Stimulated activated CD4-positive, alpha-beta T cell treated with anti-CD3 and anti-CD28 coated beads, Interleukin-15, amount 100 ng/mL, for 1 hour (primary cell): ENCODE measurements around the gene WFDC6.

ENCODE experiments used
- DNase-seq, 2 donors: peaks; one replicate each; pipeline ENCODE4 v3.0.0-alpha.2; 2020; ENCODE audit warnings: low read depth in 1 of 2, low spot score in 1 of 2

The WFDC6 gene

DNA sequence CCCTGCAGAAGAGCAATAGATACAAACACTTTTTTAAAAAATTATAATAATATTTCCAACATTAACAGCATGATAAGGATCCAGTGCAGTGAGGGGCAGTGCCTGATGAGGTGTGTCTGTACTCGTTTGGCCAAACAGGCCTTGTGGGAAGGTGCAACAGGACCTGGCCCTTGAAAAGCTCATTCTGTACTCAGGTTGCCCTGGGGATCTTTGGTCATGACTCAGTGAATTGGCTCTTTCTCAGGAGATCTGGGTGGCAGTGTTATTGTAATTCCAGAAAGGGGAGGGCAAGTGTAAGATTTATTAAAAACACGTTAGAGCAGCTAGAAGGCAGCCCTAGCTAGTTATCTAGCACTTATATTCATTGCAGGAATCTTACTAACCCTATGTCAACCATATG, 21.0 kb downstream of the WFDC6 start:
- no peak for DNase-seq

DNA sequence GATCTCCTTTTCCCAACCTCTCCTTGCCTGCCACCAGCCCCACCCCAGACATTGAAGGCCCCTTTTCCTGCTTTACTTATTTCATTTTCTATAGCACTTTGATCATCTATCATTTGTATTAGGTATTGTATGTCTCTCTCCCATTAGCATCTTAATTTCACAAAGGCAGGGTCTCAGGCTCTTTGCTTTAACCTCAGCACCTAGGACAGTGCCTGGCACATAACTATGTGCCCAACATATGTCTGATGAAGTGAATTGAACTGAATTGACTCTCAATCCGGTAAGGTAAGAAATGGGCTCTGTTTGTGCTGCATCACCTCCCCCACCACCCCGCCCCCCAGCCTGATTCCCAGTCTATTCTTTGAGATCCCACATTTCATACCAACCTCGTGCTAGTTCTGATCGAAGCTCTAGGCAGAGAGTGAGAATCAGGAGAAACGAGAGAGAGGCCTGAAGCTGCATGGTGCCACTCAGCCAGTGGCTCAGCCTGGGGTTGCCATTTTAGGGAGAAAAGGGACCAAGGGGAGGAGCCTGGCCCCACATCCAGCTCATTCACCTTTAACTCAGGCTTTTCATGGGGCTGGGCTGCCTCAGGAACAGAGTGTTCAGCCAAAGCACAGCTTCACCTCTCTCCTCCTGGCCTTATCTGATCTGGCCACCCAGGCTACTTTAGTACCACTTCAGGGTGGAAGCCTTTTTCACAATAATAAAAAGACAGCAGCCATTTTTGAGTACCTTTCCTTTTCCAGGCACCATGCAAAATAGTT, 24.0 kb downstream of the WFDC6 start, which contains the start of gene SPINT3:
Gene SPINT3, minus strand, starts transcription at position 476 of the 767 bp plus-strand sequence. Its CDS starts 14 bp downstream, at position 462.
- DNase-seq, result no peak

DNA sequence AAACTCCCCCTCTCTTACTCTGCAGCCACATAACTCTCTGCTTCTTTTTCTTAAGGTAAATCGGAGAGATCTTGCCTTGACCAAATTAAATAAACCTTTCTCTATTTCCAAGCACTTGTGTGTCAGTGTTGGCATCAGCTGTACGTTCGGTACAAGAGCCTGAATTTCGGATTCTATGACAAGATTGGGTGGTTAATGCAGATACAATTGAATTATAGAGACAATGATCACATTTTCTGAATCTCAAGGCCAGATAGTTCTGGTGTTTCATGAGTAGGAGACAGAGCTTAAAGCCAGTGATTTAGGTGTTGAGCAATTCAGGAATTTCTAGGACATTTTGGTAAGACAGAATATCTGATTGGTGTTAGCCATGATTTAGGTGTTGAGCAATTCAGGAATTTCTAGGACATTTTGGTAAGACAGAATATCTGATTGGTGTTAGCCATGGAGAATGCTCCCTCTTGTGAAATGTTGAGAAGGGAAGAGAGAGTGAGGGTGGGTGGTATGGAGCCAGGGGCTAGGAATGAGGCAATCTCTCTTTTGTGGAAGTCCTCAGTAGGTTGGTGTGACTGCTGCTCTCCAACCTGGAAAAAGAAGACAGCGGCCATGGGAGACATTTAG, 28.9 kb downstream of the WFDC6 start:
- DNase-seq, result no peak

DNA sequence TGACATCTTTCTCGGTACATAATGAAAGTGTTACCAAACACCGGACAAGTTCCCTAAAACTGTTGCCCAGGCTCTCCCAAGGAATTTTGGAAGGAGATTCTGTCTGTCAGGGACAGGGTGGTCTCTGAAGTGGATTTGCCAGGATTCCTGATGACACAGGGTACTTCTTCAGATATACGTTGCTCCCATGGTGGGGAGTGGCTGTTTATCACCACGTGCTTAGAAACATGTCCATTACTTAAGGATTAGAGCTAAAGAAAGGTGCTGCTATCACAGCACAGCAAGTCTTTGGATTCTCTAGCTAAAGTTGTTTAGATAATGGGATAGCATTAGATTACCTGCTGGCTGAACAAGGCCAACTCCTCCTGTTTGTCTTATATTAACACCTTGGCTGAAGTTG, 30.2 kb downstream of the WFDC6 start:
- no peak for DNase-seq

DNA sequence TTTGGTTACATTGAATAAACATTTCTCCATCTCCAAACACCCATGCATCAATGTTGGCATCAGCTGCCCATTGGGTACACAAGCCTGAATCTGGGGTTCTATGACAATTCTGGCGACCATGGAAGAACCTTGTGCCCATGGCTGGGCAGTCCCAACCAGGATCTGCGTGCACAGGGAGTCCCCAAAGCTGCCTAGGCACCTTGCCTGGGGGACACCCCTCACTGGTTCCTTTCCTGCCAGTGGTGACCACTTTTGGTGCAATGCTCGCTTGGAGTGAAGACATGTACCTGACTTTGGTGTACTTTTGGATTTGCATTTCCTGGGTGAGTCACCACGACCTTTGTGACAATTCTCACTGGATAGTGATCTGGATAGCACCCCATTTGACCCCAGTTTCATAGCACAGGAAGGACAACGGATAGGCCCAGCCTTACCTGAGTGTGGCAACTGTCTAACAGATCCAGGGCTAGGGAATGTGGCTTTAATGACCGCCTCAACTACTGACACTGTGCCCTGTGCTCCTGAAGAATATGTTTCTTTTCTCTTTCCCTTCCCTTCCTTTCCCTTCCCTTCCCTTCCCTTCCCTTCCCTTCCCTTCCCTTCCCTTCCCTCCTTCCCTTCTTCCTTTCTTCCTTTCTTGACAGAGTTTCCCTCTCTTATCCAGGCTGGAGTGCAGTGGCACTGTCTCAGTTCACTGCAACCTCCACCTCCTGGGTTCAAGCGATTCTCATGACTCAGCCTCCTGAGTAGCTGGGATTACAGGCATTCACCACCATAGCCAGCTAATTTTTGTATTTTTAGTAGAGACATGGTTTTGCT, 31.0 kb downstream of the WFDC6 start:
- no peak for DNase-seq

DNA sequence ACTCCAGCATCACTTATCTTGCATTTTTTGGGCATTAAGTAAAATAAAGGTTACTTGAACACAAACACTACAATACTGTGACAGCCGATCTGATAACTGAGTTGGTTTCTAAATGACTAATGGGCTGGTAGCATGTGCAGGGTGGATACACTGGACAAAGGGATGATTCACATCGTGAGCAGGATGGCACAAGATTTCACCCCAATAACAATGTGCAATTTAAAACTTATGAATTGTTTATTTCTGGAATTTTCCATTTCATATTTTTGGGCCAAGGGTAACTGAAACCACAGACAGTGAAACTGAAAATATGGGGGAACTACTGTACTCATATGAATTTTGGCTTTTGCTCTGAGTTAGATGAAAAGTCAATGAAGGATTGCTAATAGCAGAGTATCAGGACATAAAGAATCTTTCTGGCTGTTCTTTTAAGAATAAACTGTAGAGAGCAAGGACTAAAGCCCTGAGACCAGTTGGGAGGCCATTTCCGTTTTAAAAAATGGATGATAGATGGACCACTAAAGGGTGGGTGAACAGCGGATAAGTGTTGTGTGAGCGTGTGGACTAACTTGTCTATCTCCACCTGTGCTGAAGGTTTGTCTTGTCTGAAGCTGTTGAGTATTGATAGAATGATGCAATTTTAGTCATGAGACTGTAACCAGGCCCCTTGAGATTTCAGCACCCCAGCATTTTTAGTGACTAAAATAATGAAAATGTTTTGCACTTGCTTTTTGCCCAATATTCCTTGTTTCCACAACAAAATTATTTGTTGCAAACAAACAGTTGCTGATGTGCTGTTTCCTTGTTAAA, 32.1 kb downstream of the WFDC6 start:
- DNase-seq, result no peak

DNA sequence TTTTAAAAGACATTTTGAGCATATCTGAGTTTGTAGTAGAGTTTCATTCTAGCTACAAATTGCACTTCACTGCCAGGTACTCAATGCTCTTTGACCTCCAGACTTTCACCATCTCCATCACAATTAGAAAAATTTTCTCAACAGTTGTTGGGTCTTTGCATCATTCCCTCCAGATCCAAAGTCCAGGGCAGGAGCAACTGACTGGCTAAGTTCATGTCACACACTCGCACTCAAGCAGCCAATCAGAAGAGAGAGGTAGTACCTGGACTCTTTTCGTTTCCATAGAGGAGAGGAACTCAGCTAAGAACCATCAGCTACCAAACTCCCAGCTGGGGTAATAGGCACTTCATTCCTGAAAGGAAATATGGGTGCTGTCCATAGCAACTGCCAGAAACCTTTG, 32.9 kb downstream of the WFDC6 start:
- DNase-seq, result no peak

DNA sequence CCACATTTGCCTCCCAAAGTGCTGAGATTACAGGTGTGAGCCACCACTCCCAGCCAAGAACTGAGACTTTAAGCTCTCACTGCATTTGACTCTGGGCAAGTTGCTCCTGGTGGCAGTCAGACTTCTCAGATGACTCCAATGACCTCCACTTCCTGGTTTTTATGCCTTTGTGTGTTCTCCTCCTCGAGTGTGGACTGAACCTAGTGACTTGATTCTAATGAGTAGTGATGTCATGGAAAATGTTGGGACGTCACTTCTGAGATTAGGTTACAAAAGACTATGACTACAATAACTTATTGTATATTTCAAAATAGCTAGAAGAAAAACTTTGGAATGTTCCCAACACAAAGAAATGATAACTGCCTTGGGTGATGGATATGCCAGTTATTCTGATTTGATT, 35.9 kb downstream of the WFDC6 start:
- DNase-seq, result no peak

DNA sequence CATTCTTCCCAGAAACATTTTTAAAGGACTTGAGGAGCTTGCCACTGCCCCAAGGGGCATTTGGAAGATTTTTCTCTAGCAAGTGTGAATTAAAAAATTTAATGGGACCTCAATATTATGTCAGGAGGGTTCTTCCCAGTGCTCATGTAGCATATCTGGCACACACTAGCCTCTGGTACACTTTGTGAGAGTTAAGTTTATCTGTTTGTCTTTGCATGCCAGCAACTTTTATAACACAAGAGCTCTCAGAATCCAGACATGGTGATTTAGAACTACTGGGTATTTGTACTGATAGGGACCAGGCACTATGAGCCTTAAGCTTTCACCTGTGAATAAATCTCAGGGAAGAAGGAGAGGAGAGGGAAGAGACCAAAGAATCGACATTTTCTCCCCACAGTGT, 36.7 kb downstream of the WFDC6 start:
- no peak for DNase-seq

DNA sequence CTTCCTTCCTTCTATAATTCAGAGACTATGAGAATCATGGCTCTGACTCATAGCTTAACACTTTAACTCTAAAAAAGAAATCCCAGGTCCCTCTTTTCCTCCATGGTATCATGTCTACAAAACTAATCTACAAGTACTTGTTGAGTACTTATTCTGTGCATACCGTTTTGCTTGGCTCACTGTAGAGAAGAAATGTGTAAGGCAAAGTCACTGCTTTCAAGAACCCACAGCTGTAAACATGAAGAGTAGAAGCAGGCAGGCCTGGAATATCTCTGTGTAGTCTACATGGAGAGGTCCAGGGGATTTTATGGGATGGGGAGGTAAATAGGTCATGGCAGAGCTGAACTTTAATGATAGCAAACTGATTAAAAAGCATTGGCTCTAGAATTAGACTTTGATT, 37.7 kb downstream of the WFDC6 start:
- no peak for DNase-seq

DNA sequence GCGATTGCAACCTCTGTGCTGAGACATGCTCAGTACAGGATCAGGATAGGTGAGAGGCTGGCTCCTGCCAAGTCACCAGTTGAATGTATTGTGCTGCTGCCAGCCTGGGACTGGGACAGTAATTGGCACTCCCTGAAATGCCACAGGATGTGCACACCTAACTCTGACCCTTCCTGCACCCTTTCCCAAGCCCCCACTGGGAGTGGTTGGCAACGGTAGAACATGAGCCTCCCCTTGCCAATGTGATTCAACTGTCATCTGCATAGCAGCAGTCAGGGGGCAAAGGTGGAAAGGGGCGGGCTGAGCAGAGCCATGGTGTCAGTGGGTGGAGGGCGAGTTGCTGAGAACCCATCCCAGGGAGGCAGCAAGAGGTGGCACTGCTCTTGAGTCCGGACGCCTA, 39.3 kb downstream of the WFDC6 start:
- no peak for DNase-seq

DNA sequence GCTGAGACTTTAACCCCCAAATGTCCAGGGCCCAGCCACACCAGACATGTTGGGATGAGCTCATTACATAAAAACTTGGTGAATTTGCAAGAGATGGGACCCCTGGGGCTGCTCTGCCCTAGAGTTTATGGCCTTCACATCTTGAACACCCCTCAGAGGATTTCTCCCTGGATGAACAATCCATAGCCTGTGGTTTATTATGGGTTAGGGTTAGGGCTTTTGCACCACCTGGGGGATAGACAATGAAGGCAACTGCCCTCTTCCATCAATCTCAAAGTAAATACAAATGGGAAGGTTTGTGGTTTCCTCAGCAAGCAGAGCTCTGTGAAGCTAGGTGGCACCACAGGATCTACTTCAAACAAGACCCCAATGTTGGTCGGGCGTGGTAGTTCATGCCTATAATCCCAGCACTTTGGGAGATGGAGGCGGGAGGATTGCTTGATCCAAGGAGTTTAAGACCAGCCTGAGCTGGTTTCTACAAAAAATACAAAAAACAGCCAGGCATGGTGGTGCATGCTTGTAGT, 41.2 kb downstream of the WFDC6 start:
- DNase-seq, result no peak

DNA sequence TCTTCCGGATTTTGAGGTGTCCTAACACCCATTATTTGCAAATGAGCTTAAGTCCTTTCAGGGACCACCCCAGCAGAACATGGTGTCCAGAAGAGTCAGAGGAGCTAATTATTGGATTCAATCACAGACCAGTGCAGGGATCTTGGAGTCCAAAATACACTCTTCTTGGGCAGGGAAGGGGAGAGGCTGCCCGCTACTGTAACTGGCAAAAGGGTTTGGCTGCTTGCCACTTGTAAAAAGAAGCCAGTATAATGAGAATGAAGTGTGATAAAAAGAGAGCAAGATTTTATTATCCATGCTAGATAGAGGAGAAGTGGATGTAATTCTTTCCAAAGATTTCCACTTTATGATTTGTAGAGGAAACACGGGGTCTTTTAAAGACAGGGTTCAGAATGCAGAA, 43.1 kb downstream of the WFDC6 start:
- no peak for DNase-seq

DNA sequence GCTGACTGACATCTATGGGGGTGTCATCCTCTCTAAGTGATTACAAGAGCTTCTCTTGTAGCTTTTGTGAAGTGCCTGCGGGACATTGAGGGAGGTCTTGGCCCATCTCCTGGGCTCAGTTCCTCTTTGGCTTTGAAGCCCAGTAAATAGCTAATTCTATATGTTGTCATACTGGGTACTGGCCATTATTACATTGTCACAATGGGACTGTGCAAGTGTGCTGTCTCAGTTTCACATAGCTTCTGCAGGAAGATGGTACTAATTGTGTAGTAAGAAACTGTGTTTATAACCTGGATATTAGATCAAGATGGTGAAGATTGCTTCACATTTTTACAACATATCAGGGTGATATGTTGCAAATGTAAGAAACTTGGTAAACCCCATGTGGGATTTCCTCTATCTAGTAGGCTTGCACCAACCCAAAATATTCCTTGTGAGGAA, 43.8 kb downstream of the WFDC6 start:
- no peak for DNase-seq

DNA sequence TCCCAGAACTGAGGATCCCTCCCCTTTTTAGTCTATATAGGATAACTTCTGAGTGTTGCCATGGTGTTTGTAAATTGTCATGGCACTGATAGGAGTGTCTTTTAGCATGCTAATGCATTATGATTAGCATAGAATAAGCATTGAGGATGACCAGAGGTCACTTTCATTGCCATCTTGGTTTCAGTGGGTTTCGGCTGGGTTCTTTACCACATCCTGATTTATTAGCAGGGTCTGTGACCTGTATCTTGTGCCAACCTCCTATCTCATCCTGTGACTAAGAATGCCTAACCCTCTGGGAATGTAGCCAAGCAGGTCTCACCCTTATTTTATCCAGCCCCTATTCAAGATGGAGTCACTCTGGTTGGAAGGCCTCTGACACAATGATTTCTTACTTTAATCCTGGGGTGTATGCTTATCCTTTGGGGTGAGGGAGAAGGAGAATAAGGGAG, 50.2 kb downstream of the WFDC6 start:
- DNase-seq, result no peak

DNA sequence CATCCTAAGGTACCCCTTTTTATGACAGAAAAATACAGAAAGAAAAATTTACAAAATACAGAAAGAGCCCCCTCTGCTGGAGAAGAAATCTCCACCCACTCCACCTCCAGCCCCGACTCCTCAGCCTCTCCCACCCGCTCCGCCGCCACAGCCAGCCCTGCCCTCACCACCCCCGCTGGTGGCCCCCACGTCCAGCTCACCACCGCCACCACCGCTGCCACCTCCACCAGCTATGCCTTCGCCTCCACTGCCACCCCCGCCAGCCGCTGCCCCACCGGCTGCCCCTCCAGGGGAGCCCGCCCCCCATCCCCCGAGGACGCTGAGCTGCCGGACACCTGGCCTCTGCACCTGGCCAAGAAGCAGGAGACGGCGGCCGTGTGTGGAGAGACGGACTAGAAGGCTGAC, 52.0 kb downstream of the WFDC6 start:
- DNase-seq, result no peak

DNA sequence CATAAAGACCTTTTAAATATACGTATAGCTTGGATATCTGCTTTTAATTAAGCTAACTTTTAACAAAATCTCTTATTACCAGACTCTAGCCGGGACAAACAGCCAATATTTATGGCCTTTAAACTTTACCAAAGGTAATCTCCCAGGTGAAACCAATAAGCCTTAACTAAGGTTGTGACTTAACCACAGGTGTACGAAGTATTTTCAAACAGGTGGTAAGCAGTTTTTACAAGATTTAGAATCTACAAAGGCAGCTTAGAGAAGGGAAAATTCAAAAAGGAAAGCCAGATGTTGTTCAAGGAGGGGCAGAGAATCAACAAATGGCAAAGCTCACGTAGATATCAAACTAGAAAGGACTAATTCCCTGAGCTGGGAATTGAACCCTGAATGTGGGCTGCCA, 53.9 kb downstream of the WFDC6 start:
- DNase-seq, result no peak

DNA sequence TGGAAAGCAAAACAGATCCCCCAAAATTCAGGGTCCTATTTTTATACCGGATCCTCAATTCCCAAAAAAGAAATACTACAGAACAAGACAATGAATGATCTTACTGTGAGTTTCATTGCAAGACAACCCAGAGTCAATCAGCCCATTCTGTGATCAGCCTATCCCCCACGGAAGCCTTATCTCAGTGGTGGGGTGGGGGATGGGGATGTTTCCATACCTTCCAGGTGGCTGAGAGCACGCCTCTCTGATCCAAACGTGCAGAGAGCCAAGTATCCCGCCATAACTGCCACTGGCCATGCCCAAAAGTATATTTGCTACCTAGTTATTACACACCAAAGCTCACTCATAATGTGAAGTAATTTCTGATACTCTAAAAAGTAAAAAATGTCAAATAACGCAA, 54.6 kb downstream of the WFDC6 start:
- DNase-seq, result no peak
